Psoas muscle (tissue), 8 donors: ENCODE results near the gene AKAP6. TPM values are rescaled to one million over a fixed set of nuclear protein-coding genes. Genes with fewer than 3 reads are reported as not detected.
"Not testable (repeated sequence)": the region's sequence is repeated elsewhere in the genome, so short reads cannot be mapped to it uniquely, and the experiment has no call there.

Experiments
- ATAC-seq, 4 donors: fragments of 200-7000 bp; cut with Tn5 transposase; one replicate each; pipeline ENCODE4 v1.9.1; 2020; ENCODE audit warnings: moderate library complexity in 3 of 4, mild to moderate bottlenecking in 2 of 4
- DNase-seq, 2 donors: peaks; one replicate each; pipeline ENCODE4 v3.0.0-alpha.2; 2020
- H3K27ac ChIP-seq: fragments of 200-600 bp; one replicate; pipeline ENCODE4 v1.8.0; 2022
- H3K27me3 ChIP-seq, 3 donors: fragments of 200-600 bp in 1 of 3; one replicate each; pipeline versions ENCODE4 v1.6.1 to v1.8.0; 2013 to 2022; ENCODE audit warnings: low read length in 2 of 3, mild to moderate bottlenecking in 2 of 3, moderate library complexity in 1 of 3; ENCODE audit not compliant: insufficient read depth in 3 of 3
- H3K36me3 ChIP-seq, 2 donors: fragments of 200-600 bp in 1 of 2; one replicate each; pipeline versions ENCODE4 v1.6.1 to v1.8.0; 2013 to 2022; ENCODE audit warnings: low read depth in 1 of 2, mild to moderate bottlenecking in 1 of 2, moderate library complexity in 1 of 2; ENCODE audit not compliant: insufficient read depth in 1 of 2
- H3K4me1 ChIP-seq: fragments of 200-600 bp; one replicate; pipeline ENCODE4 v1.8.0; 2022
- H3K4me3 ChIP-seq: fragments of 200-600 bp; one replicate; pipeline ENCODE4 v1.8.0; 2022; ENCODE audit warnings: mild to moderate bottlenecking
- H3K9me3 ChIP-seq: fragments of 200-600 bp; one replicate; pipeline ENCODE4 v1.8.0; 2022
- WGBS, 3 donors: extraction: QIAGEN DNeasy Blood & Tissue Kit; methylation state at CpG; one replicate each; pipeline versions ENCODE4 v1.1.6 to v1.1.7; 2013; 5-methylcytosine and 5-hydroxymethylcytosine counted together
- intact Hi-C, 2 donors: fragments of 100-400 bp; cut with DNase I; formaldehyde crosslinking; loops; one replicate each; pipeline versions ENCODE4 v1.11.0 to v1.14.2; 2022
- polyA plus RNA-seq, 3 donors: library from polyadenylated mRNA; stranded (reverse); fragments of 200-250 nt; gene quantifications; one replicate each; pipeline ENCODE4 v1.2.3, GENCODE V29; 2013
- total RNA-seq, 4 donors: library from RNA; stranded (reverse); fragmentation: NEBNext Ultra II Directional in 2 of 4; extraction: Animal tissue kit (Norgen Biotek cat#: 25700) in 2 of 4; gene quantifications; one replicate each; pipeline versions ENCODE4 v1.2.1 to v1.2.4, GENCODE V29; 2021 to 2023
- TF ChIP-seq, protein P1 (sequence below): fragments of 200-600 bp; IDR thresholded peaks from one replicate; pipeline ENCODE4 v1.8.0; 2022; ENCODE audit warnings: antibody characterized with exemption
- donor health status: healthy with polysubstance abuse.
- donor health status: DM: no; HTN: no; CAD: no; lungs with moderate emphysema.
- donor health status: Bipolar disorder and iron deficiency.
- donor health status: healthy.
- donor health status: DM: yes; HTN: yes; CAD: no.
- donor health status: DM: no; HTN: no; CAD: no.
- donor health status: DM: no; HTN: no; CAD: no.
- donor health status: DM: yes; HTN: yes; CAD: no.

AKAP6 gene
- total and polyA plus RNA-seq, 7 donors = 9.1 to 173 (median 113) TPM

DNA sequence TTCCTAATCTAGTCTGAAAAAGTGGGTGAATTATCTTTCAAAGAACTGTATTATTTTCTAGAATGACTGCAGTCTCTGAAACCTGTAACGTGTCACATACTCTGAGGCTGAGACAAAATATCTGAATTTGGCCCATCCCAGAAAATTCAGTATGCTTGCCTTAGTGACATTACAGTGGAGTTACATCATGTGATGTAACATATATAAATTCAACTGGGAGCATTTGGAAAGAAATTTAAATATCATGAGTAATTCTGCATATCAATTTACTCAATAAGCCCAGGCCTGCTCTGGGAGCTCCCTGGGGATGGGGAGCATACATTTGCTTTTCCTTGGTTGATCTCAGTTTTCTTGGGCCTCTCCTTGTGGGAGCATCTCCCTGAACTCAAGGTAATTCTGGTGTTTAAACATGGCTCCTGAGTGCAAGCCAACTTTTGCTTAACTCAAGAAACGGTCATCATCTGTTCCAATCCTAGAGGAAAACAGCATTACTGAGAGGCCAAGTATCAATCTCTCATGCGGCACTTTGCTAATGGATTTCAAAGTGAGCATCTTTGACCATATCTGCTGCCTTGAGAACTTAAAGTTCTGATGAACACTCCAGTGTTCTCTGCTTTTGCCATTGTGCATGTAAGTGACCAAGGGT lies 54.4 kb downstream of the AKAP6 start:
- H3K27ac ChIP-seq = no peak overlapping the region
- no peaks in the 10 kb centered on the region for H3K27me3 ChIP-seq
- no peaks in the 10 kb centered on the region for H3K9me3 ChIP-seq
- no peak overlapping the region for H3K4me3 ChIP-seq
- DNase-seq (no peak), ATAC-seq (no peak)
- intact Hi-C loops = no loop called here
- WGBS, 3 donors = 86 to 94% (median 88%) methylated on average over 3 of the region's 3 CpGs
- no peaks in the 10 kb centered on the region for H3K36me3 ChIP-seq
- peaks cover 8% of the 10 kb centered on the region for H3K4me1 ChIP-seq
- TF ChIP-seq, protein P1, sequence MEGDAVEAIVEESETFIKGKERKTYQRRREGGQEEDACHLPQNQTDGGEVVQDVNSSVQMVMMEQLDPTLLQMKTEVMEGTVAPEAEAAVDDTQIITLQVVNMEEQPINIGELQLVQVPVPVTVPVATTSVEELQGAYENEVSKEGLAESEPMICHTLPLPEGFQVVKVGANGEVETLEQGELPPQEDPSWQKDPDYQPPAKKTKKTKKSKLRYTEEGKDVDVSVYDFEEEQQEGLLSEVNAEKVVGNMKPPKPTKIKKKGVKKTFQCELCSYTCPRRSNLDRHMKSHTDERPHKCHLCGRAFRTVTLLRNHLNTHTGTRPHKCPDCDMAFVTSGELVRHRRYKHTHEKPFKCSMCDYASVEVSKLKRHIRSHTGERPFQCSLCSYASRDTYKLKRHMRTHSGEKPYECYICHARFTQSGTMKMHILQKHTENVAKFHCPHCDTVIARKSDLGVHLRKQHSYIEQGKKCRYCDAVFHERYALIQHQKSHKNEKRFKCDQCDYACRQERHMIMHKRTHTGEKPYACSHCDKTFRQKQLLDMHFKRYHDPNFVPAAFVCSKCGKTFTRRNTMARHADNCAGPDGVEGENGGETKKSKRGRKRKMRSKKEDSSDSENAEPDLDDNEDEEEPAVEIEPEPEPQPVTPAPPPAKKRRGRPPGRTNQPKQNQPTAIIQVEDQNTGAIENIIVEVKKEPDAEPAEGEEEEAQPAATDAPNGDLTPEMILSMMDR = no peak

DNA sequence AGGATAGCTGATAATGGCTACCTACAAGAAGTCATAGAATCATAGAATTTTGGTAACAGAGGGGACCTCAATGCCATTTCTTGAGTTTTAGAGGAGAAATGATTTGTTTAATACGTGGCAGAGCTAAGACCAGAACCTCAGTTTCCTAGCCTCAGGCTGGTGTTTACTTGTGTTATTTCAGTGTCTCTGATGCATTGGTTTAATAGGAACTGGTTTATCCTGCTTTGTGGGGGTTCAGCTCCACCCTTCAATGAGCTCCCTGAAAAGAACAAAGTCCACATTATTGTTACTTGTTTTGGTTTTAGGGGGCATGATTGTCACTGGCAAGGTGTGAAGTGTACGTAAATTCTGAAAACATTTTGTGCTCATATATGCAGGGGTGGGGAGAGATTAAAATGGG lies 55.4 kb downstream of the AKAP6 start:
- 87 to 91% (median 91%) methylated on average over 2 of the region's 2 CpGs for WGBS, 3 donors
- H3K27ac ChIP-seq = no peak overlapping the region
- intact Hi-C loops = no loop called here
- no peaks in the 10 kb centered on the region for H3K9me3 ChIP-seq
- TF ChIP-seq, protein P1 = no peak
- H3K36me3 ChIP-seq = no peaks in the 10 kb centered on the region
- ATAC-seq = no peak
- DNase-seq = no peak
- no peak overlapping the region for H3K4me3 ChIP-seq
- H3K4me1 ChIP-seq = peaks cover 4% of the 10 kb centered on the region
- H3K27me3 ChIP-seq = no peaks in the 10 kb centered on the region

DNA sequence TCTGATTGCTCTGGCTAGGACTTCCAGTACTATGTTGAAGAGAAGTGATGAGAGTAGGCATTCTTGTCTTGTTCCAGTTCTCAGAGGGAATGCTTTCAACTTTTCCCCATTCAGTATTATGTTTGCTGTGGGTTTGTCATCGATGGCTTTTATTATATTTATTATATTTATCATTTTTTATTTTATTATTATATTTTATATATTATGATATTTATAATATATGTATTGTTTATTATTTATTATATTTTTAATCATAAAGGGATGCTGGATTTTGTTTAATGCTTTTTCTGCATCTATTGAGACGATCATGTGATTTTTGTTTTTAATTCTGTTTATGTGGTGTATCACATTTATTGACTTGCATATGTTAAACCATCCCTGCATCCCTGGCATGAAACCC lies 58.2 kb downstream of the AKAP6 start:
- H3K36me3 ChIP-seq, ATAC-seq, H3K27me3 ChIP-seq, H3K9me3 ChIP-seq, intact Hi-C loops, H3K4me3 ChIP-seq, DNase-seq, H3K4me1 ChIP-seq, H3K27ac ChIP-seq: not testable (repeated sequence)
- WGBS, 3 donors = 92 to 93% (median 93%) methylated on average over 2 of the region's 2 CpGs

DNA sequence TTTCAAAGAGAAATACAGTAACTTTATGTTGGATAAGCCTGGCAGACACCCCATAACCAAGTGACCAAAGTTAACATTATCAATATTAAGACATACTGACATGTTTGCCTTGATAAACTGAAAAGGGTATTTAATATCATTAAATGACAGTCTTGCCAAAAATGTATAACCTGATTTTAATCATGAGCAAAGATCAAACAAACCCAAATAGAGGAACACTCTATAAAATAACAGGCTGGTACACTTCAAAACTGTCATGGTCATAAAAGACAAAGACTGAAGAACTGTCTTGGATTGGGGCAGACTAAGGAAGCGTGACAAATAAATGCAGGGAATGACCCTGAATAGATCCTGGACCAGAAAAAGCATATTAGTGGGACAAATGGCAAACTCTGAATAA lies 64.0 kb downstream of the AKAP6 start:
- Histone ChIP-seq H3K4me1 (peaks cover 3% of the 10 kb centered on the region), H3K9me3 (peaks cover 3% of the 10 kb centered on the region), H3K27me3 (no peaks in the 10 kb centered on the region), H3K27ac (no peak overlapping the region), H3K4me3 (no peak overlapping the region), H3K36me3 (no peaks in the 10 kb centered on the region)
- TF ChIP-seq, protein P1 = no peak
- intact Hi-C loops = no loop called here
- DNase-seq (no peak), ATAC-seq (no peak)
- 87 to 94% (median 88%) methylated on average over 1 of the region's 1 CpG for WGBS, 3 donors

DNA sequence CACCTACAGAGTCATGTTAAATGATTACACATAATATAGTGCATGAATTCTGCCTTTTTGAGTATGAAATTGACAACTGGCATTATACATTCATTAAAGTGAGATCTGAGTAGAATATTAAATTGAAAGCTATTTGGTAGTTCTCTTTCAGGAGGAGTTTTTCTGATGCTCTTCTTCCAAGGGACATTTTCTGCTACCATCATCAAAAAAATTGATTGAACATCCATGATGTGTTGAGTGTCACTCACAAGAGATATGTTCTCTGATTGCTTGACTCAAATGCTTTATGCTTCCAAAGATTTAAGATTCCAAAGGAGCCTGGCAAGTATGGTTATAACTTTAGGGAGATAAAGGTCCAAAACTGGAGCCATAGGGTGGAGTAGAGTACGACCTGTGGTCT lies 64.9 kb downstream of the AKAP6 start:
- Histone ChIP-seq H3K4me1 (peaks cover 7% of the 10 kb centered on the region), H3K4me3 (no peak overlapping the region), H3K27me3 (no peaks in the 10 kb centered on the region), H3K36me3 (no peaks in the 10 kb centered on the region), H3K9me3 (peaks cover 3% of the 10 kb centered on the region), H3K27ac (no peak overlapping the region)
- 86 to 93% (median 86%) methylated on average over 1 of the region's 1 CpG for WGBS, 3 donors
- TF ChIP-seq, protein P1 = no peak
- ATAC-seq (no peak), DNase-seq (no peak)
- intact Hi-C loops = no loop called here
